Liver (tissue), 9 donors: ENCODE results near the gene SIGLEC6. TPM values are rescaled to one million over a fixed set of nuclear protein-coding genes. Genes with fewer than 3 reads are reported as not detected.

ENCODE experiments used
- DNase-seq: peaks from one replicate; pipeline ENCODE4 v3.0.0-alpha.2; 2017; ENCODE audit warnings: low spot score
- H3K27ac ChIP-seq, 2 donors: one replicate each; pipeline ENCODE4 v1.7.0; 2013; ENCODE audit warnings: inconsistent platforms in 2 of 2, low read length in 2 of 2, control low read depth in 1 of 2, low read depth in 1 of 2, mild to moderate bottlenecking in 1 of 2
- H3K27me3 ChIP-seq, 4 donors: one replicate each; pipeline versions ENCODE4 v1.6.1 to v1.7.0; 2013; ENCODE audit warnings: low read length in 3 of 4, inconsistent platforms in 1 of 4, mild to moderate bottlenecking in 1 of 4, moderate library complexity in 1 of 4; ENCODE audit not compliant: control insufficient read depth in 4 of 4, insufficient read depth in 4 of 4
- H3K36me3 ChIP-seq, 4 donors: one replicate each; pipeline versions ENCODE4 v1.6.1 to v1.7.0; 2013; ENCODE audit warnings: low read length in 3 of 4, mild to moderate bottlenecking in 3 of 4, low read depth in 1 of 4, moderate library complexity in 1 of 4; ENCODE audit not compliant: control insufficient read depth in 4 of 4, insufficient read depth in 3 of 4
- H3K4me1 ChIP-seq, 4 donors: one replicate each; pipeline versions ENCODE4 v1.6.1 to v1.7.0; 2013; ENCODE audit warnings: low read length in 3 of 4, mild to moderate bottlenecking in 3 of 4, moderate library complexity in 1 of 4; ENCODE audit not compliant: control insufficient read depth in 4 of 4, insufficient read depth in 4 of 4
- H3K4me3 ChIP-seq, 3 donors: one replicate each; pipeline versions ENCODE4 v1.6.1 to v1.7.0; 2013; ENCODE audit warnings: low read length in 3 of 3, control low read depth in 1 of 3, low read depth in 1 of 3, mild to moderate bottlenecking in 1 of 3
- H3K9ac ChIP-seq, 2 donors: one replicate each; pipeline ENCODE4 v1.7.0; 2013; ENCODE audit warnings: low read length in 2 of 2, mild to moderate bottlenecking in 2 of 2, moderate library complexity in 2 of 2, control low read depth in 1 of 2, low read depth in 1 of 2
- H3K9me3 ChIP-seq, 4 donors: one replicate each; pipeline versions ENCODE4 v1.6.1 to v1.7.0; 2013; ENCODE audit warnings: low read length in 3 of 4; ENCODE audit not compliant: control insufficient read depth in 4 of 4
- EGR1 ChIP-seq, 2 donors: IDR thresholded peaks; 2 replicates each; pipeline ENCODE4 v1.6.1; 2016 to 2018; ENCODE audit warnings: antibody characterized with exemption in 2 of 2, low read depth in 2 of 2
- FOXA1 ChIP-seq: IDR thresholded peaks from 2 replicates; pipeline ENCODE4 v1.6.1; 2016; ENCODE audit warnings: antibody characterized with exemption
- GABPA ChIP-seq, 2 donors: IDR thresholded peaks in 1 of 2; conservative IDR thresholded peaks in 1 of 2; 2 replicates each; pipeline ENCODE4 v1.6.1; 2016; ENCODE audit warnings: antibody characterized with exemption in 2 of 2, mild to moderate bottlenecking in 1 of 2, moderate library complexity in 1 of 2
- HNF4G ChIP-seq: IDR thresholded peaks from 2 replicates; pipeline ENCODE4 v1.6.1; 2016; ENCODE audit warnings: antibody characterized with exemption
- JUND ChIP-seq, 2 donors: IDR thresholded peaks; 2 replicates each; pipeline ENCODE4 v1.6.1; 2016; ENCODE audit warnings: antibody characterized with exemption in 2 of 2
- NR2F2 ChIP-seq: IDR thresholded peaks from 2 replicates; pipeline ENCODE4 v1.6.1; 2016; ENCODE audit warnings: antibody characterized with exemption
- RAD21 ChIP-seq, 2 donors: IDR thresholded peaks; 2 replicates each; pipeline ENCODE4 v1.6.1; 2016; ENCODE audit warnings: antibody characterized with exemption in 2 of 2, mild to moderate bottlenecking in 2 of 2
- RXRA ChIP-seq, 2 donors: IDR thresholded peaks; 2 replicates each; pipeline ENCODE4 v1.6.1; 2017 to 2018; ENCODE audit warnings: antibody characterized with exemption in 2 of 2, mild to moderate bottlenecking in 1 of 2
- SP1 ChIP-seq: IDR thresholded peaks from 2 replicates; pipeline ENCODE4 v1.6.1; 2018; ENCODE audit warnings: antibody characterized with exemption, mild to moderate bottlenecking
- TAF1 ChIP-seq: conservative IDR thresholded peaks from 2 replicates; pipeline ENCODE4 v1.6.1; 2016; ENCODE audit warnings: antibody characterized with exemption, mild to moderate bottlenecking
- WGBS: extraction: QIAGEN DNeasy Blood & Tissue Kit; methylation state at CpG from one replicate; pipeline ENCODE4 v1.1.7; 2013; 5-methylcytosine and 5-hydroxymethylcytosine counted together
- polyA plus RNA-seq, 2 donors: library from polyadenylated mRNA; stranded (reverse) in 1 of 2; unstranded in 1 of 2; fragments of 200-250 nt in 1 of 2; fragments of >200 nt in 1 of 2; fragmentation: Nextera tagmentation in 1 of 2; extraction: Ambion mirVana in 1 of 2; gene quantifications; one replicate each; pipeline versions ENCODE4 v1.2.1 to v1.2.3, GENCODE V29; 2013 to 2015
- total RNA-seq, 2 donors: library from RNA; depleted of rRNA; stranded (reverse); fragments of >200 nt; gene quantifications; one replicate each; pipeline ENCODE4 v1.2.3, GENCODE V29; 2014
- TF ChIP-seq, protein P1 (sequence below): IDR thresholded peaks from 2 replicates; pipeline ENCODE4 v1.6.1; 2016; ENCODE audit warnings: antibody characterized with exemption
- TF ChIP-seq, protein P2 (sequence below): IDR thresholded peaks from 2 replicates; pipeline ENCODE4 v1.6.1; 2016; ENCODE audit warnings: antibody characterized with exemption
- TF ChIP-seq, protein P3 (sequence below): IDR thresholded peaks from 2 replicates; pipeline ENCODE4 v1.6.1; 2016; ENCODE audit warnings: antibody characterized with exemption
- TF ChIP-seq, protein P4 (sequence below): IDR thresholded peaks from 2 replicates; pipeline ENCODE4 v1.6.1; 2016; ENCODE audit warnings: antibody characterized with exemption, mild to moderate bottlenecking
- donor health status: healthy.
- donor health status: healthy.
- donor health status: healthy.
- donor health status: healthy.
- donor health status: healthy.

Gene SIGLEC6
- total and polyA plus RNA-seq, 4 donors = 0.08 to 0.47 (median 0.08) TPM; not detected in 1

DNA sequence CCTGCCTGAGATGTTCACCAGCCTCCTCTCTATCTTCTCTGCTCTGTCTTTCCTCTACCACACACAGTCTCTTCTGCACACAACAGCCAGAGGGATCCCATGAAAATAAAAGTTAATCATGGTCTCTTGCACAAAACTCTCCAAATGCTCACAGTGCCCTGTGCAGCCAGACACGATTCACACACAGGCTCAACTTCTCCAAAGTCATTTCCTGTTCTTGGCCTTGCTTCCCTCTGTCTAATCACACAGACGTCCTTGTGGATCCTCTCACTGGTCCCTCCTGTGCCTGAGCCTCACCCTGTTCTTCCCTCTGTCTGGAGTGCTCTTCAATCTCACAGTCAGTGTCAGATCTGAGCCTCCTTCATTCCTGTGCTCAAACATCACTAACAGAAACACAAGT, 37.7 kb downstream of the SIGLEC6 start:
- no peak overlapping the region for H3K9ac ChIP-seq
- WGBS = 20% methylated on average over 2 of the region's 2 CpGs
- H3K4me3 ChIP-seq = no peak overlapping the region
- no peak for TF ChIP-seq GABPA (IDR thresholded peaks at IDR 0.05 in 1 of 2, conservative IDR thresholded peaks at IDR 0.05 in 1 of 2)
- TF ChIP-seq JUND (IDR thresholded peaks at IDR 0.05) = no peak
- no peak for TF ChIP-seq FOXA1
- TF ChIP-seq RAD21 (IDR thresholded peaks at IDR 0.05) = no peak
- TF ChIP-seq, protein P1, sequence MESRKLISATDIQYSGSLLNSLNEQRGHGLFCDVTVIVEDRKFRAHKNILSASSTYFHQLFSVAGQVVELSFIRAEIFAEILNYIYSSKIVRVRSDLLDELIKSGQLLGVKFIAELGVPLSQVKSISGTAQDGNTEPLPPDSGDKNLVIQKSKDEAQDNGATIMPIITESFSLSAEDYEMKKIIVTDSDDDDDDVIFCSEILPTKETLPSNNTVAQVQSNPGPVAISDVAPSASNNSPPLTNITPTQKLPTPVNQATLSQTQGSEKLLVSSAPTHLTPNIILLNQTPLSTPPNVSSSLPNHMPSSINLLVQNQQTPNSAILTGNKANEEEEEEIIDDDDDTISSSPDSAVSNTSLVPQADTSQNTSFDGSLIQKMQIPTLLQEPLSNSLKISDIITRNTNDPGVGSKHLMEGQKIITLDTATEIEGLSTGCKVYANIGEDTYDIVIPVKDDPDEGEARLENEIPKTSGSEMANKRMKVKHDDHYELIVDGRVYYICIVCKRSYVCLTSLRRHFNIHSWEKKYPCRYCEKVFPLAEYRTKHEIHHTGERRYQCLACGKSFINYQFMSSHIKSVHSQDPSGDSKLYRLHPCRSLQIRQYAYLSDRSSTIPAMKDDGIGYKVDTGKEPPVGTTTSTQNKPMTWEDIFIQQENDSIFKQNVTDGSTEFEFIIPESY = no peak
- TF ChIP-seq, protein P2, sequence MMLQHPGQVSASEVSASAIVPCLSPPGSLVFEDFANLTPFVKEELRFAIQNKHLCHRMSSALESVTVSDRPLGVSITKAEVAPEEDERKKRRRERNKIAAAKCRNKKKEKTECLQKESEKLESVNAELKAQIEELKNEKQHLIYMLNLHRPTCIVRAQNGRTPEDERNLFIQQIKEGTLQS = no peak
- TF ChIP-seq, protein P3, sequence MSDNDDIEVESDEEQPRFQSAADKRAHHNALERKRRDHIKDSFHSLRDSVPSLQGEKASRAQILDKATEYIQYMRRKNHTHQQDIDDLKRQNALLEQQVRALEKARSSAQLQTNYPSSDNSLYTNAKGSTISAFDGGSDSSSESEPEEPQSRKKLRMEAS = no peak
- no peak for TF ChIP-seq TAF1
- TF ChIP-seq NR2F2 = no peak
- TF ChIP-seq, protein P4, sequence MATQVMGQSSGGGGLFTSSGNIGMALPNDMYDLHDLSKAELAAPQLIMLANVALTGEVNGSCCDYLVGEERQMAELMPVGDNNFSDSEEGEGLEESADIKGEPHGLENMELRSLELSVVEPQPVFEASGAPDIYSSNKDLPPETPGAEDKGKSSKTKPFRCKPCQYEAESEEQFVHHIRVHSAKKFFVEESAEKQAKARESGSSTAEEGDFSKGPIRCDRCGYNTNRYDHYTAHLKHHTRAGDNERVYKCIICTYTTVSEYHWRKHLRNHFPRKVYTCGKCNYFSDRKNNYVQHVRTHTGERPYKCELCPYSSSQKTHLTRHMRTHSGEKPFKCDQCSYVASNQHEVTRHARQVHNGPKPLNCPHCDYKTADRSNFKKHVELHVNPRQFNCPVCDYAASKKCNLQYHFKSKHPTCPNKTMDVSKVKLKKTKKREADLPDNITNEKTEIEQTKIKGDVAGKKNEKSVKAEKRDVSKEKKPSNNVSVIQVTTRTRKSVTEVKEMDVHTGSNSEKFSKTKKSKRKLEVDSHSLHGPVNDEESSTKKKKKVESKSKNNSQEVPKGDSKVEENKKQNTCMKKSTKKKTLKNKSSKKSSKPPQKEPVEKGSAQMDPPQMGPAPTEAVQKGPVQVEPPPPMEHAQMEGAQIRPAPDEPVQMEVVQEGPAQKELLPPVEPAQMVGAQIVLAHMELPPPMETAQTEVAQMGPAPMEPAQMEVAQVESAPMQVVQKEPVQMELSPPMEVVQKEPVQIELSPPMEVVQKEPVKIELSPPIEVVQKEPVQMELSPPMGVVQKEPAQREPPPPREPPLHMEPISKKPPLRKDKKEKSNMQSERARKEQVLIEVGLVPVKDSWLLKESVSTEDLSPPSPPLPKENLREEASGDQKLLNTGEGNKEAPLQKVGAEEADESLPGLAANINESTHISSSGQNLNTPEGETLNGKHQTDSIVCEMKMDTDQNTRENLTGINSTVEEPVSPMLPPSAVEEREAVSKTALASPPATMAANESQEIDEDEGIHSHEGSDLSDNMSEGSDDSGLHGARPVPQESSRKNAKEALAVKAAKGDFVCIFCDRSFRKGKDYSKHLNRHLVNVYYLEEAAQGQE = no peak
- TF ChIP-seq RXRA (IDR thresholded peaks at IDR 0.05) = no peak
- TF ChIP-seq HNF4G = no peak
- no peak for TF ChIP-seq EGR1 (IDR thresholded peaks at IDR 0.05; ENCODE audit: low read depth in 2 of 2)
- no peak for DNase-seq
- H3K36me3 ChIP-seq = no peaks in the 10 kb centered on the region
- no peaks in the 10 kb centered on the region for H3K9me3 ChIP-seq
- H3K27ac ChIP-seq = no peak overlapping the region
- peaks cover 0 to 4% (median 2%) of the 10 kb centered on the region in 4 donors for H3K27me3 ChIP-seq
- H3K4me1 ChIP-seq = no peaks in the 10 kb centered on the region

DNA sequence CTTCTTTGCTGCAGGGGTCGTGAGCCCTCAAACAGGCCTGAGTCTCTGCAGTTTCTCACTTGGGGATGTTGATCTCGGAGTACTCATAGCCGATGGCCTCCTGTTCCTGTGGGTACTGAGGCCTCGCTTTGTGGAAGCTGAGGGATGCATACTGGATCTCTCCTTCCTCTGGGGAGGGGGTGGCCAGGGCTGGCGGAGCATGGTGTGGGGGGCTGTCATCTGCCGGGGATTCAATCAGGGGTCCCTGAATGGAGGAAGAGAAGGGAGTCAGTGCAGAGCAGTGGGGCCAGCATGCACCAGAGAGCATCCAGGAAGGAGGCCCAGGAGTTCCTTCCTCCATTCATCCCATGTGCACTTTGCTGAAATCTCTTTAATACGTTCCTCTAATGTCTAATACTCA, 39.9 kb downstream of the SIGLEC6 start:
- H3K36me3 ChIP-seq = no peaks in the 10 kb centered on the region
- no peak for TF ChIP-seq SP1
- no peak for TF ChIP-seq FOXA1
- TF ChIP-seq, protein P1 = no peak
- TF ChIP-seq RAD21 (IDR thresholded peaks at IDR 0.05) = no peak
- no peak for TF ChIP-seq TAF1
- H3K4me1 ChIP-seq = no peaks in the 10 kb centered on the region
- 70% methylated on average over 7 of the region's 7 CpGs for WGBS
- DNase-seq = no peak
- H3K4me3 ChIP-seq = no peak overlapping the region
- H3K9me3 ChIP-seq = no peaks in the 10 kb centered on the region
- H3K9ac ChIP-seq = no peak overlapping the region
- peaks cover 0 to 7% (median 2%) of the 10 kb centered on the region in 4 donors for H3K27me3 ChIP-seq
- H3K27ac ChIP-seq = no peak overlapping the region
